Body of pancreas (tissue), 4 donors: Measurements from ENCODE around the gene PIERCE2. TPM values are rescaled to one million over a fixed set of nuclear protein-coding genes. Genes with fewer than 3 reads are reported as not detected.
"Not testable (repeated sequence)": the region's sequence is repeated elsewhere in the genome, so short reads cannot be mapped to it uniquely, and the experiment has no call there.

Experiments
- ATAC-seq: fragments of 150-250 bp; one replicate; pipeline ENCODE4 v1.9.1; 2016
- DNase-seq, 4 donors: peaks; one replicate each; pipeline ENCODE4 v3.0.0-alpha.2; 2019
- H3K27ac ChIP-seq, 4 donors: fragments of 200-600 bp; sonication (generic); 1 replicate in 3 of 4; 2 replicates in 1 of 4; pipeline versions ENCODE4 v1.5.1 to v1.6.1; 2016 to 2019; ENCODE audit warnings: mild to moderate bottlenecking in 1 of 4, mixed read lengths in 1 of 4, moderate library complexity in 1 of 4
- H3K27me3 ChIP-seq, 2 donors: fragments of 200-600 bp; sonication (generic); one replicate each; pipeline ENCODE4 v1.6.0; 2016; ENCODE audit warnings: mild to moderate bottlenecking in 1 of 2
- H3K36me3 ChIP-seq, 2 donors: fragments of 200-600 bp; sonication (generic); replicated peaks in 1 of 2; 2 replicates each; pipeline ENCODE4 v1.5.1; 2016; ENCODE audit warnings: low read depth in 2 of 2; ENCODE audit not compliant: insufficient read depth in 1 of 2
- H3K4me1 ChIP-seq: fragments of 200-600 bp; sonication (generic); one replicate; pipeline ENCODE4 v1.6.0; 2016
- H3K4me3 ChIP-seq, 2 donors: fragments of 200-600 bp; sonication (generic); 1 replicate in 1 of 2; 2 replicates in 1 of 2; pipeline ENCODE4 v1.5.1; 2016 to 2019
- H3K9me3 ChIP-seq, 3 donors: fragments of 200-600 bp; sonication (generic); 1 replicate in 2 of 3; 2 replicates in 1 of 3; pipeline ENCODE4 v1.5.1; 2016
- CTCF ChIP-seq, 7 experiments: fragments of 450-650 bp in 4 of 7; fragments of 200-600 bp in 3 of 7; sonication (generic) in 3 of 7; IDR thresholded peaks; one replicate each; pipeline ENCODE4 v1.5.1; 2016 to 2019; ENCODE audit warnings: antibody characterized with exemption in 7 of 7
- POLR2A ChIP-seq, 3 donors: fragments of 450-650 bp; IDR thresholded peaks; one replicate each; pipeline ENCODE4 v1.6.1; 2016; ENCODE audit warnings: antibody characterized with exemption in 3 of 3, mild to moderate bottlenecking in 2 of 3
- WGBS, 2 donors: methylation state at CpG; one replicate each; pipeline ENCODE4 v1.1.5; 2017; 5-methylcytosine and 5-hydroxymethylcytosine counted together
- intact Hi-C: fragments of 100-400 bp; cut with DNase I; formaldehyde crosslinking; loops from one replicate; pipeline ENCODE4 v1.15.1; 2023
- total RNA-seq, 2 donors: library from RNA; depleted of rRNA; stranded (reverse); fragments of >200 nt; gene quantifications; one replicate each; pipeline ENCODE4 v1.1.0, GENCODE V29; 2016

Gene PIERCE2
- total RNA-seq, 2 donors from 2014 or later = 2.0 to 2.1 TPM

DNA sequence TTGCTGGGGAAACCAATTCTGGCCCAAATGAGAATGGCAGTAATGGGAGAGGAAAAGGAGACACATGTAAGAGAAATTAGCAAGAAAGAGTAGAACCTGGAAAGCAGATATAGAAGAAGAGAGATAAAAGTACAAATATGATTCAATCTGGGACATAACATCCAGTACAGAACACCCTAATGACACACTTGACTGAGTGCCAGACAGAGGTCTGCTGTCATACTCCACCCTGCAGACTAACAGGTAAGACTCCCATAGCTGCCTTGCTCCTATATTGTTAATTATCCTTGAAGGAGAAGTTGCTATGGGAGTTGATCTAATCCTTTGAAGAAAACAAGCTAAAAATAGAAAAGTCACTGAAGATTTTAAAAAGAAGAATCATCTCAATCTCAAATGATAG, 21.3 kb upstream of the PIERCE2 start:
- DNase-seq (no peak), ATAC-seq (no peak)
- Histone ChIP-seq H3K27me3 (no peaks in the 10 kb centered on the region), H3K4me1 (no peaks in the 10 kb centered on the region), H3K27ac (no peak overlapping the region), H3K36me3 (peaks cover 7 to 10% of the 10 kb centered on the region in 2 donors), H3K4me3 (no peak overlapping the region), H3K9me3 (no peaks in the 10 kb centered on the region)
- intact Hi-C loops = no loop called here
- TF ChIP-seq CTCF (IDR thresholded peaks at IDR 0.05) (no peak), POLR2A (IDR thresholded peaks at IDR 0.05) (no peak)

DNA sequence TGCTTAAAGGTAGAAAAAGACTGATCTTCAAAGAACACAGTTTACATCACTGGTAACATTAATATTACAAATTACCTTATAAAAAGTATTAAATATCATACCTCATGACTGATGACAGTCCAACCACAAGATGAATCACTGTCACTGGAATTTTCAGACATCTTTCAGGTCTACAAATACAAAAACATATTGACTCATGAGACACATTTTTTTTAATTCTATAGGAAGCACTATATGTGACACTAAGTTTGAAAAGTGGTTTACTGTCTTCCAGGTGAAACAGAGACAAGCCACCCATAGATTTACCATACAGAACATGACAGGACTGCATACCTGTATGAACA, 19.1 kb upstream of the PIERCE2 start:
- intact Hi-C loops = no loop called here
- H3K9me3 ChIP-seq = no peaks in the 10 kb centered on the region
- no peak for DNase-seq
- no peak overlapping the region for H3K27ac ChIP-seq
- no peak overlapping the region for H3K4me3 ChIP-seq
- no peaks in the 10 kb centered on the region for H3K4me1 ChIP-seq
- TF ChIP-seq CTCF (IDR thresholded peaks at IDR 0.05) = no peak
- TF ChIP-seq POLR2A (IDR thresholded peaks at IDR 0.05) = no peak
- no peaks in the 10 kb centered on the region for H3K27me3 ChIP-seq
- ATAC-seq = no peak
- H3K36me3 ChIP-seq = peaks cover 3 to 7% of the 10 kb centered on the region in 2 donors

GRCh38 chr15:55394694-55395093, 13.6 kb upstream of the PIERCE2 start:
- no peaks in the 10 kb centered on the region for H3K9me3 ChIP-seq
- no peak overlapping the region for H3K4me3 ChIP-seq
- ATAC-seq (no peak), DNase-seq (no peak)
- H3K27me3 ChIP-seq = no peaks in the 10 kb centered on the region
- intact Hi-C loops = no loop called here
- TF ChIP-seq POLR2A (IDR thresholded peaks at IDR 0.05) = no peak
- TF ChIP-seq CTCF (IDR thresholded peaks at IDR 0.05) = no peak
- H3K36me3 ChIP-seq = no peaks in the 10 kb centered on the region
- 93 to 95% methylated on average over 1 of the region's 1 CpG for WGBS, 2 donors
- no peak overlapping the region for H3K27ac ChIP-seq
- peaks cover 20% of the 10 kb centered on the region for H3K4me1 ChIP-seq

DNA sequence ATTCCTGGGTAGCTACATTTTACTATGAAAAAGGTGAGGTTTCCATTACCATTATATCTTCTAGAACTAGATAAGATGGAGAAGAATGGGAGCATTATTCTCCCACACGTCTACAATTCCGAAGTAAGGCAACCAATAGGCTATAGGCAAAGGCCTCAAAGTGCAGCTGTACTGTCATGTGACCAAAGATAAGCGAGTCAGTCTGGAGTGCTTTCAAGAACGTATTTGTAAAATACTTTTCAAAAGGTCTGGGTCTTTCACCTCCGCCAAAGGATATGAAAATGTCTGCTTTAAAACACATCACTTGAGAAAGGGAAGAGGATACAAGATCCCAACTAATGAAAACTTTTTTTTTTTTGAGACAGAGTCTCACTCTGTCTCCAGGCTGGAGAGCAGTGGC, 10.1 kb upstream of the PIERCE2 start:
- ATAC-seq (no peak), DNase-seq (no peak)
- Histone ChIP-seq H3K36me3 (no peaks in the 10 kb centered on the region), H3K4me3 (no peak overlapping the region), H3K4me1 (peaks cover 41% of the 10 kb centered on the region), H3K9me3 (no peaks in the 10 kb centered on the region), H3K27ac (no peak overlapping the region), H3K27me3 (no peaks in the 10 kb centered on the region)
- WGBS, 2 donors = 79 to 92% methylated on average over 5 of the region's 5 CpGs
- intact Hi-C loops = no loop called here
- TF ChIP-seq POLR2A (IDR thresholded peaks at IDR 0.05) = no peak

- intact Hi-C loops = not testable (repeated sequence)
- H3K4me1 ChIP-seq = peaks cover 51% of the 10 kb centered on the region
- WGBS, 2 donors = 82 to 96% methylated on average over 7 to 8 of the region's 8 CpGs
Measured at GRCh38 chr15:55400050-55400449, 8.2 kb upstream of the PIERCE2 start.

DNA sequence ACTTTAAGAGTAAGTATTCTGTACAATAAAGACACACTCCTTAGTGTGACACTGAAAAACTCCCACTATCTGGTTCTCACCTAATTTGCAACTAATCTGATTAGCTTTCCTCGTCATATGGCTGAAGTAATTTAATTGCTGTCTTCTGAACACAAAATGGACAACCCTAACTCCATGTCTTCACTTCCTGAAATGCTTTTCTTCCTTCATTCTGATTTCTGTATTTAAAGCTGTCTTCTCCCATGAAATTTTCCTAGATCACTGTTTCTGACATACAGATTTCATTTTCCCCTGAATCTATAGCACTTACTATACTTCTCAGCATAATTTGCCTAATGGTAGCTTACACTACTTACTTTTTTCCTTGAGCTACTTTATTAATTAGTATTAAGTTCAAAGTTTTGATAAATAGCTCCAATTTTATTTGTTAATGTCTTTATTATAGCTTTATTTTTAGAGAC, 6.5 kb upstream of the PIERCE2 start:
- Histone ChIP-seq H3K4me3 (no peak overlapping the region), H3K9me3 (no peaks in the 10 kb centered on the region), H3K27me3 (no peaks in the 10 kb centered on the region), H3K27ac (peak overlapping the region in 1 of 4 donors; percentile 5), H3K4me1 (peaks cover 54% of the 10 kb centered on the region), H3K36me3 (no peaks in the 10 kb centered on the region)
- TF ChIP-seq POLR2A (IDR thresholded peaks at IDR 0.05) (no peak), CTCF (IDR thresholded peaks at IDR 0.05) (no peak)
- DNase-seq = no peak
- WGBS, 2 donors = 58 to 60% methylated on average over 1 of the region's 1 CpG
- intact Hi-C loops = no loop called here
- no peak for ATAC-seq

More at GRCh38 chr15:55400050-55400449, 8.2 kb upstream of the PIERCE2 start:
- DNase-seq, H3K27me3 ChIP-seq, H3K4me3 ChIP-seq, ATAC-seq, H3K36me3 ChIP-seq, H3K27ac ChIP-seq, H3K9me3 ChIP-seq: not testable (repeated sequence)
